Upper lobe of left lung (tissue), 6 donors: ENCODE results near the gene ASCL2. TPM values are rescaled to one million over a fixed set of nuclear protein-coding genes. Genes with fewer than 3 reads are reported as not detected.

Experiments used
- ATAC-seq, 2 donors: fragments of 200-7000 bp; cut with Tn5 transposase; one replicate each; pipeline ENCODE4 v1.9.1; 2022; ENCODE audit warnings: mild to moderate bottlenecking in 2 of 2, moderate library complexity in 2 of 2; ENCODE audit not compliant: low FRiP score in 2 of 2
- DNase-seq, 2 donors: peaks; one replicate each; pipeline ENCODE4 v3.0.0-alpha.2; 2019 to 2020
- H3K27ac ChIP-seq, 4 donors: fragments of 200-600 bp; sonication (generic); one replicate each; pipeline ENCODE4 v1.5.1; 2016 to 2019
- H3K27me3 ChIP-seq, 4 donors: fragments of 200-600 bp; sonication (generic); one replicate each; pipeline ENCODE4 v1.5.1; 2017 to 2019
- H3K36me3 ChIP-seq, 4 donors: fragments of 200-600 bp; sonication (generic); one replicate each; pipeline ENCODE4 v1.5.1; 2016 to 2019
- H3K4me1 ChIP-seq, 4 donors: fragments of 200-600 bp; sonication (generic); one replicate each; pipeline ENCODE4 v1.5.1; 2018 to 2019
- H3K4me3 ChIP-seq, 4 donors: fragments of 200-600 bp; sonication (generic); one replicate each; pipeline ENCODE4 v1.5.1; 2017 to 2019; ENCODE audit warnings: mild to moderate bottlenecking in 2 of 4, moderate library complexity in 1 of 4
- H3K9me3 ChIP-seq, 4 donors: fragments of 200-600 bp; sonication (generic); one replicate each; pipeline ENCODE4 v1.5.1; 2018 to 2019
- EP300 ChIP-seq, 4 donors: sonication (generic); formaldehyde crosslinking; IDR thresholded peaks; one replicate each; pipeline ENCODE4 v1.5.1; 2017; ENCODE audit warnings: antibody characterized with exemption in 4 of 4, control low read depth in 2 of 4
- POLR2A ChIP-seq, 4 donors: fragments of 450-650 bp; IDR thresholded peaks; one replicate each; pipeline ENCODE4 v1.5.1; 2016 to 2017; ENCODE audit warnings: antibody characterized with exemption in 4 of 4, mild to moderate bottlenecking in 2 of 4
- POLR2AphosphoS5 ChIP-seq, 2 donors: sonication (generic); formaldehyde crosslinking; IDR thresholded peaks; one replicate each; pipeline ENCODE4 v1.5.1; 2017; ENCODE audit warnings: antibody characterized with exemption in 2 of 2
- WGBS, 2 donors: methylation state at CpG; one replicate each; pipeline ENCODE4 v1.1.5; 2017 to 2018; 5-methylcytosine and 5-hydroxymethylcytosine counted together
- total RNA-seq, 6 donors: library from RNA; depleted of rRNA in 4 of 6; stranded (reverse); fragments of >200 nt in 4 of 6; gene quantifications; one replicate each; pipeline versions ENCODE4 v1.1.0 to v1.2.1, GENCODE V29; 2016 to 2021
- TF ChIP-seq, protein P1 (sequence below), 6 experiments: fragments of 450-650 bp in 4 of 6; fragments of 200-600 bp in 2 of 6; sonication (generic) in 2 of 6; IDR thresholded peaks; one replicate each; pipeline ENCODE4 v1.5.1; 2016 to 2019; ENCODE audit warnings: antibody characterized with exemption in 6 of 6
- donor health status: DM: no; HTN: no; CAD: no; lungs with moderate emphysema.
- donor health status: DM: no; HTN: yes; CAD: no; lungs with severe emphysema.

Gene ASCL2
- total RNA-seq, 6 donors from 2014 or later, result 1.4 to 3.4 (median 1.9) TPM; not detected in 2

DNA sequence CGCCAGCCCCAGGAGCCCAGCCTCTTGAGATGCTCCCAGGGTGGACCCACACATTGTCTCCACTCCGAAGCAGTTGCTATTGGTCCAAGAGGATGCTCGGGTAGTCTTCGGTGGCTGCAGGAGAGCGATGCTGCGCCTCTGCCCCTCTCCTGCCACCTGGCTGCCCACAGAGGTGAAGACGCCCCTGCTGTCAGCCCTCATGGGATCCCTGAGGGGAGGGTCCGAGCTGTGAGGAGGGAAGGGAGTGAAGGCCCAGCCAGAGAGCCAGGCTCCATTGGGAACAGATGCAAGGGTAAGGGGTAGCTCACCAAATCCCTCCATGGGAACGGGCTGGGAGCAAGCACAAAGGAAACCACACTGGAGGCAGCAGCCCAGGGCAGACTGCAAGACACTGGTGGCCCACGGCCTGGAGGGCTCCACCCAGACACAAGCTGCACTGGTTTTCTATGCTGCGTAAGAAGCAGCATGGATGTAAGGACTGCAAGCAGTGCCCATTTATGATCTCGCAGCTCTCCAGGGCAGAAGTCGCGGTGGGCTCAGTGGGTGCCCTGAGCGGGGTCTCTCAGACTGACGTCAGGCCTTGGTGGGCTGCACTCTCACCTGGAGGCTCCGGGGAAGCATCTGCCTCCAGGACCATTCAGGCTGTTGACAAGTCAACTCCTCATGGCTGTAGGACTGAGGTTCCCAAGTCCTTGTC lies 47.1 kb upstream of the ASCL2 start:
- Histone ChIP-seq H3K9me3 (no peaks in the 10 kb centered on the region), H3K4me1 (peaks cover 15 to 24% (median 20%) of the 10 kb centered on the region in 4 donors), H3K27ac (no peak overlapping the region), H3K36me3 (no peaks in the 10 kb centered on the region), H3K4me3 (no peak overlapping the region), H3K27me3 (no peaks in the 10 kb centered on the region)
- TF ChIP-seq POLR2AphosphoS5 (IDR thresholded peaks at IDR 0.05), result no peak
- no peak for TF ChIP-seq POLR2A (IDR thresholded peaks at IDR 0.05)
- TF ChIP-seq, protein P1, sequence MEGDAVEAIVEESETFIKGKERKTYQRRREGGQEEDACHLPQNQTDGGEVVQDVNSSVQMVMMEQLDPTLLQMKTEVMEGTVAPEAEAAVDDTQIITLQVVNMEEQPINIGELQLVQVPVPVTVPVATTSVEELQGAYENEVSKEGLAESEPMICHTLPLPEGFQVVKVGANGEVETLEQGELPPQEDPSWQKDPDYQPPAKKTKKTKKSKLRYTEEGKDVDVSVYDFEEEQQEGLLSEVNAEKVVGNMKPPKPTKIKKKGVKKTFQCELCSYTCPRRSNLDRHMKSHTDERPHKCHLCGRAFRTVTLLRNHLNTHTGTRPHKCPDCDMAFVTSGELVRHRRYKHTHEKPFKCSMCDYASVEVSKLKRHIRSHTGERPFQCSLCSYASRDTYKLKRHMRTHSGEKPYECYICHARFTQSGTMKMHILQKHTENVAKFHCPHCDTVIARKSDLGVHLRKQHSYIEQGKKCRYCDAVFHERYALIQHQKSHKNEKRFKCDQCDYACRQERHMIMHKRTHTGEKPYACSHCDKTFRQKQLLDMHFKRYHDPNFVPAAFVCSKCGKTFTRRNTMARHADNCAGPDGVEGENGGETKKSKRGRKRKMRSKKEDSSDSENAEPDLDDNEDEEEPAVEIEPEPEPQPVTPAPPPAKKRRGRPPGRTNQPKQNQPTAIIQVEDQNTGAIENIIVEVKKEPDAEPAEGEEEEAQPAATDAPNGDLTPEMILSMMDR (IDR thresholded peaks at IDR 0.05), result no peak
- no peak for TF ChIP-seq EP300 (IDR thresholded peaks at IDR 0.05)
- DNase-seq, result peak; percentile 12 to 35
- 92 to 97% methylated on average over 5 to 17 of the region's 17 CpGs for WGBS, 2 donors
- ATAC-seq, result no peak

DNA sequence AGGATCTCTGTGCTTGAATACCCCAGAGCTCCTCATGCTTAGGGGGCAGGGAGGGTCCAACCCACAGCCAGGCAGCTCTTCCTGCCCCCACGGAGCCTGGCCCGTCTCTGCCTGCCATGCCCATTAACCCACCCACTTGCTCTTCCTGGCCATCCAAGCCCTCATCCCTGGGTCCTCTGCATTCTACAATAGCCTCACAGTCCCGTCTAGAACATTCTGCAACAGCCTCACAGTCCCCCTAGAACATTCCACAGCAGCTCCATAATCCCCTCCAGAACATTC lies 46.5 kb upstream of the ASCL2 start:
- TF ChIP-seq, protein P1 (IDR thresholded peaks at IDR 0.05), result no peak
- TF ChIP-seq POLR2AphosphoS5 (IDR thresholded peaks at IDR 0.05) (no peak), POLR2A (IDR thresholded peaks at IDR 0.05) (no peak), EP300 (IDR thresholded peaks at IDR 0.05) (no peak)
- Histone ChIP-seq H3K27me3 (no peaks in the 10 kb centered on the region), H3K4me3 (no peak overlapping the region), H3K9me3 (no peaks in the 10 kb centered on the region), H3K4me1 (peaks cover 15 to 30% (median 21%) of the 10 kb centered on the region in 4 donors), H3K27ac (no peak overlapping the region), H3K36me3 (no peaks in the 10 kb centered on the region)
- WGBS, 2 donors, result 85 to 98% methylated on average over 3 of the region's 3 CpGs
- no peak for DNase-seq
- no peak for ATAC-seq

DNA sequence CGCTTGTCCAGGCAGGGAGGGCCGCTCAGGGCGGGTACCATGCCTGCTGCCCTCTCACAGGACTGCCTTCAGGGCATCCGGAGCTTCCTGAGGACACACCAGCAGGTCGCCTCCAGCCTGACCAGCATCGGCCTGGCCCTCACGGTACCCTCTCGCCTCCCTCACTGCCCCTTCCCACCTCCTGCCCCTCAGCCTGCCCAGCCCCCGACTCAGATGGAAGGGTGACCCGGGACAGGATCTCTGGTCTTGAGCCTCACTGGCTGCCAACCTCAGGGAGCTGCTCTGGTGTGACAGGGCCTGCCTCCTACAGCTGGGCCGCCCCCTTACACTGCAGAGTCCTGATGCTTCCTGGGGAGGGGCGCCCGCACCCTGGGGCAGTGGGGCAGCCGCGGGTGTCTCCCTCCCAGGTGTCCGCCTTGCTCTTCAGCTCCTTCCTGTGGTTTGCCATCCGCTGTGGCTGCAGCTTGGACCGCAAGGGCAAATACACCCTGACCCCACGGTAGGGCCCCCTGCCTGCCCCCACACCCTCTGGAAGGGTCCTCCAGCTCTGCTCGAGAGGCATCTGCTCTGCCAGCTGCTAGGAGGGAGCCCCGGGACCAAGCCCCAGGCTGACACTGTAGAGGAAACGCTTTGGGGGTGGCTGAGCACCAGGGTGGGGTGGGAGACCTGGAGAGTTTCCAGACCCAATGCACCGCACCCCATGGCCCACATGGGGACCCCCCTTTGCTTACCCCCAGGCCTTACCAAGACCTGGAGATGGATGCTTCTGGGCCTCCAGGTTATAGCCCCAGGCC lies 46.0 kb upstream of the ASCL2 start:
- Histone ChIP-seq H3K36me3 (no peaks in the 10 kb centered on the region), H3K27me3 (no peaks in the 10 kb centered on the region), H3K9me3 (no peaks in the 10 kb centered on the region), H3K27ac (peak overlapping the region in 2 of 4 donors; percentile 80 to 83), H3K4me1 (peaks cover 19 to 34% (median 21%) of the 10 kb centered on the region in 4 donors), H3K4me3 (no peak overlapping the region)
- DNase-seq, result peak in 1 of 2 donors; percentile 68
- WGBS, 2 donors, result 82 to 83% methylated on average over 13 of the region's 23 CpGs
- TF ChIP-seq POLR2AphosphoS5 (IDR thresholded peaks at IDR 0.05), result no peak
- TF ChIP-seq POLR2A (IDR thresholded peaks at IDR 0.05), result no peak
- TF ChIP-seq EP300 (IDR thresholded peaks at IDR 0.05), result no peak
- TF ChIP-seq, protein P1 (IDR thresholded peaks at IDR 0.05), result no peak
- no peak for ATAC-seq

DNA sequence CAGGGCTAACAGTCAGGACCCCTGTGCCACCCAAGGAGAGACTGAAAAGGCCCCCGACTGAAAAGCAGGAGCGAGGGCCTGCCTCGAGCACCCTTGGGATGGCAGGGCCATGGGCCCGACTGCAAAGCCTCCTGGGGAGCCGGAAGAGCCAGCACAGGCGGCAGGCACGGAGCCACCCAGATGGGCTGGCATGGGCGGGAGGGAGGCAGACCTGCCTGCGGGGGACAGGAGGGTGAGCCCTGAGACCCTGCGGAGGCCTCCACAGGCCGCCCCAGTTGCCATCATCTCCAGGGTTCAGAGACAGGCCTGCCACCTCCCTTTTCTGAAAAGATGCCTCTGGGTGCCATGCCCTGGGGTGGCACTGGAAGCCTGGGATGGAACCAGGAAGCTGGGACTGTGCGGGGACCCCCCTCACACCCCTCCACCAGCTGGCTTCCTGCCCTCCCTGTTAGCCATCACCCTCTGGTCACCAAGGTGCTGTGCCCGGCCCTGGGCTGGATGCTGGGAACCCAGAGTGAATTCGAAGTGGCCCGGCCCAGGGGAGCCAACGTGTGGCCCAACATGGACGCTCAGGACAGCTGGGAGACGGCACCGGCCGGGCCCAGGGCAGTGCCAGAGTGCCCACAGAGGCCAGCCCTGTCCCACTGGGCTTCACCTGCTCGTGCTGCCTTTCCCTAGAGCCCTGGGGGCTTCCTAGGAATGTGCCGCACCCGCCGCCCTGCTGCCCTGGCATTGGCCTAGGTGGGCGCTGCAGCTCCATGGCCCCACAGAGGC lies 45.2 kb upstream of the ASCL2 start:
- DNase-seq, result peak in 1 of 2 donors; percentile 82
- peak overlapping the region; percentile 65 to 83 (median 81) for H3K27ac ChIP-seq
- H3K4me3 ChIP-seq, result no peak overlapping the region
- WGBS, 2 donors, result 71% methylated on average over 21 of the region's 25 CpGs; no CpG with 5 or more reads in 1 of the 2 donors
- no peaks in the 10 kb centered on the region for H3K27me3 ChIP-seq
- H3K4me1 ChIP-seq, result peaks cover 19 to 34% (median 21%) of the 10 kb centered on the region in 4 donors
- no peaks in the 10 kb centered on the region for H3K9me3 ChIP-seq
- ATAC-seq, result peak in 1 of 2 donors; percentile 7
- H3K36me3 ChIP-seq, result no peaks in the 10 kb centered on the region
- TF ChIP-seq, protein P1 (IDR thresholded peaks at IDR 0.05), result no peak
- TF ChIP-seq POLR2A (IDR thresholded peaks at IDR 0.05) (peak in 1 of 4 donors; percentile 32), POLR2AphosphoS5 (IDR thresholded peaks at IDR 0.05) (no peak), EP300 (IDR thresholded peaks at IDR 0.05) (no peak)
